ENCODE results near the gene PTER. TPM values are rescaled to one million over a fixed set of nuclear protein-coding genes. Genes with fewer than 3 reads are reported as not detected.

Gene PTER
- total and polyA plus RNA-seq, 2 donors from 2014 or later, result 16.2 to 22.2 TPM

- no peak for FAIRE-seq
- Histone ChIP-seq H3K9me3 (ENCODE audit: control insufficient read depth in 2 of 3, insufficient read depth in 1 of 3, low read length in 3 of 3) (no peaks in the 10 kb centered on the region), H3K4me3 (ENCODE audit: low read length in 3 of 3) (peak within 1 kb of the TSS in 2 of 3 donors; percentile 17 to 38), H3K36me3 (ENCODE audit: control insufficient read depth in 2 of 3, insufficient read depth in 3 of 3, low read length in 3 of 3) (no peaks in the 10 kb centered on the region), H3K9ac (ENCODE audit: low read length in 3 of 3) (no peak within 1 kb of the TSS), H3K27me3 (ENCODE audit: control insufficient read depth, insufficient read depth, low read length) (peaks cover 29% of the 10 kb centered on the region), H3K4me1 (ENCODE audit: control insufficient read depth in 2 of 3, insufficient read depth in 2 of 3, low read depth in 1 of 3, low read length in 3 of 3) (peaks cover 0 to 8% (median 0%) of the 10 kb centered on the region in 3 donors), H3K27ac (ENCODE audit: low read depth in 2 of 2, low read length in 2 of 2) (no peak within 1 kb of the TSS)
- DNase-seq, result peak in 4 of 5 donors; percentile 54 to 62 (median 59)
- intact Hi-C loops (cut with DNase I), result no loop called here
- TF ChIP-seq CTCF (IDR thresholded peaks at IDR 0.05; ENCODE audit: borderline replicate concordance, extremely low read depth, insufficient read depth), result no peak
Measured at GRCh38 chr10:16521311-16522016, 84.7 kb downstream of the PTER start, which contains the start of gene C1QL3. Gene C1QL3, minus strand, starts transcription at chr10:16521879. Its CDS starts 814 bp downstream, at chr10:16521065.

GRCh38 chr10:16527452-16527851 is 90.6 kb downstream of the PTER start:
- Histone ChIP-seq H3K9me3 (ENCODE audit: control insufficient read depth in 2 of 3, insufficient read depth in 1 of 3, low read length in 3 of 3) (no peaks in the 10 kb centered on the region), H3K4me1 (ENCODE audit: control insufficient read depth in 2 of 3, insufficient read depth in 2 of 3, low read depth in 1 of 3, low read length in 3 of 3) (no peaks in the 10 kb centered on the region), H3K27me3 (ENCODE audit: control insufficient read depth, insufficient read depth, low read length) (peaks cover 6% of the 10 kb centered on the region), H3K27ac (ENCODE audit: low read depth in 2 of 2, low read length in 2 of 2) (no peak overlapping the region), H3K4me3 (ENCODE audit: low read length in 3 of 3) (no peak overlapping the region), H3K36me3 (ENCODE audit: control insufficient read depth in 2 of 3, insufficient read depth in 3 of 3, low read length in 3 of 3) (no peaks in the 10 kb centered on the region), H3K9ac (ENCODE audit: low read length in 3 of 3) (no peak overlapping the region)
- FAIRE-seq (no peak), DNase-seq (no peak)
- TF ChIP-seq CTCF (IDR thresholded peaks at IDR 0.05; ENCODE audit: borderline replicate concordance, extremely low read depth, insufficient read depth), result no peak
- intact Hi-C loops (cut with DNase I), result no loop called here

GRCh38 chr10:16529853-16530252 is 93.0 kb downstream of the PTER start:
- intact Hi-C loops (cut with DNase I), result no loop called here
- H3K27ac ChIP-seq (ENCODE audit: low read depth in 2 of 2, low read length in 2 of 2), result no peak overlapping the region
- no peak overlapping the region for H3K4me3 ChIP-seq (ENCODE audit: low read length in 3 of 3)
- DNase-seq, result no peak
- H3K27me3 ChIP-seq (ENCODE audit: control insufficient read depth, insufficient read depth, low read length), result no peaks in the 10 kb centered on the region
- TF ChIP-seq CTCF (IDR thresholded peaks at IDR 0.05; ENCODE audit: borderline replicate concordance, extremely low read depth, insufficient read depth), result no peak
- H3K9me3 ChIP-seq (ENCODE audit: control insufficient read depth in 2 of 3, insufficient read depth in 1 of 3, low read length in 3 of 3), result no peaks in the 10 kb centered on the region
- H3K36me3 ChIP-seq (ENCODE audit: control insufficient read depth in 2 of 3, insufficient read depth in 3 of 3, low read length in 3 of 3), result no peaks in the 10 kb centered on the region
- no peaks in the 10 kb centered on the region for H3K4me1 ChIP-seq (ENCODE audit: control insufficient read depth in 2 of 3, insufficient read depth in 2 of 3, low read depth in 1 of 3, low read length in 3 of 3)
- no peak overlapping the region for H3K9ac ChIP-seq (ENCODE audit: low read length in 3 of 3)
- FAIRE-seq, result no peak
